GM10847 (cell line): ENCODE results near the gene EIF4G3.

ENCODE experiments used
- POLR2A ChIP-seq: IDR thresholded peaks from 2 replicates; pipeline ENCODE4 v1.6.1; 2011; ENCODE audit not compliant: insufficient read length; ENCODE audit errors: extremely low read depth

The EIF4G3 gene

DNA sequence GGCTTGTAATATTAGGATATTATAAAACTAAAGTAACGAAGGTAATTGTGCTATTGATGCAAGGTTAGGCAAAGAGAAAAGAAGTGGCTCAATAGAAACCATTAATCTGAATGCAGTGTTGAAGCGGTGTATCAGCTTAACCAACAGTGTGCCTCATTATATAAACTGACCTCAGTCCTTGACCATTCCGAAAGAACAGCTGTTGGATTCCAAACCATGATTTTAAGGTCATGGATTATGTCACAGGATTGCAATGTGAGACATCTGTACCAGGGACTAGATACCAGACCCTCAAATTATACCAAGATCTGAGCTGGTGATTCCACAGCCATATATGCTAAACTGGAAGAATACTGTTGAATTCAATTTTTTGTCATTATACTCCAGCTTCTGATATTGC, 255.4 kb downstream of the EIF4G3 start:
- TF ChIP-seq POLR2A, result no peak

GRCh38 chr1:20913242-20913641, 263.5 kb downstream of the EIF4G3 start:
- TF ChIP-seq POLR2A, result no peak

DNA sequence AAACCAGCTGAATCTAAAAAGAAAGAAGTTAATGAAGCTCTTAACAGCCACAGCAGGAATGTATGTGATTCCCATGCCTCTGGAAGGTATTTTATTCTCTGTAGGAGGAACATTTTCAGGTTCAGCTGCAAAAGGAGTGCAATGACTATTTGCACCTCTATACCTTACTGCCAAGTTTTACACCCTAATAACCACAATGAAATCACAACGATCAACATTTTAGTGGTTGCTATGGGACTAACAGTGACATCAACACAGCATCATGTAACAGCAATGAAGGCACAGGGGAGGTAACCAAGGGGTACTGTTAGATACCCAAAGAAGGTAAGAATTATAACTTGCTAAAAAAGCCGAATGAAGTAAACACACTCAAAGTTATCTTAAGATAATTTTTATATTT, 273.3 kb downstream of the EIF4G3 start:
- TF ChIP-seq POLR2A, result no peak

GRCh38 chr1:20900056-20900455, 276.6 kb downstream of the EIF4G3 start:
- TF ChIP-seq POLR2A, result no peak

- no peak for TF ChIP-seq POLR2A
Observed at GRCh38 chr1:20899154-20899972, 277.3 kb downstream of the EIF4G3 start.

DNA sequence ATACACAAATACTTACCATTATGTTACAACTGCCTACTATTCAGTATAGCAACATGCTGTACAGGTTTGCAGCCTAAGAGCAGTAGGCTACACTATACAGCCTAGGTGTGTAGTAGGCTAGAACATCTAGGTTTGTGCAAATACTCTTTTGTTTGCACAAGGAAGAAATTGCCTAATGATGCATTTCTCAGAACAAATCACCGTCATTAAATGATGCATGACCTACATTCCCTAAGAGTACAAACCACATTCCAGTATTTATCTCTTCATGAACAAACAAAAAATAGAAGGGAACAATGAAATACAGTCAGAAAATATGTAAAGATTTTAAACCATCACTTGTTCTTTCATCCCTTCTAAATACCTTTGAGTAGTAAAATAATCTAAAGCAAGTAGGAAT, 279.9 kb downstream of the EIF4G3 start:
- no peak for TF ChIP-seq POLR2A

- no peak for TF ChIP-seq POLR2A
Observed at GRCh38 chr1:20893931-20894330, 282.8 kb downstream of the EIF4G3 start.

GRCh38 chr1:20891091-20891490, 285.6 kb downstream of the EIF4G3 start:
- TF ChIP-seq POLR2A, result no peak

DNA sequence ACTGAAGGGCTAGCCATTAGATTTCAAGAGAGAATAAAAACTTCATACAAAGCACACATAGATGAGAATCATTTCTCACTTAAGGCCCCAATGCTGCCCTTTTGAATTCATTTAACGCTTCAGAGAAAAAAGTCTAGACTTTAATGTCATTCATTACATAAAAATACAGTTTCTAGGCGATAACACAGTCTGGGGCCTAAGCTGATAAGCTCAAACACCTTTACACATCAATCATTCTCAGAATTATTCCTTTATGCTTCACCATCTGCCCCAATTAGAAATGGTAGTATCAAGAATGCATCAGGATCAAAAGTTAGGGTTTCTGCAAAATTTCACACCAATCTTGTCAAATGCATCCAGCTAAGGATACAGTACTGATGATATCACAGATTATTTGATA, 289.5 kb downstream of the EIF4G3 start:
- no peak for TF ChIP-seq POLR2A

DNA sequence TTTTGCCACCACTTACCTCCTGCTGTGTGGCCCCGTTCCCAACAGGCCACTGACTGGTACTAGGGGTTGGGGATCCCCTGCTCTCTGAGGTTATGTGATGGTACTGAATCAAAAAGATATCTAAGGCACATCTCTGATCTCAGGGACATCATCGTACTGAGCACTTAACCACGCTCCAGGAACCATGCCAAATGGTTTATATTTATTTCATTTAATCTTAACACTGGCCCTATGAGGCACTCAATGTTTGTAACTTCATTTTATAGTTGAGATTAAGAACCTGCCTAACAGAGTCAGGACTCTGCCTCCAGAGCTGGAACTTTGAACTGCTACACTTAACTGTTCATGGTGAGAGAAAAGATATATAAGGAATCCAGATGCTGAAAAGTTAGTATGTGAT, 291.6 kb downstream of the EIF4G3 start:
- TF ChIP-seq POLR2A, result no peak

- TF ChIP-seq POLR2A, result no peak
Observed at GRCh38 chr1:20884513-20884912, 292.2 kb downstream of the EIF4G3 start.

DNA sequence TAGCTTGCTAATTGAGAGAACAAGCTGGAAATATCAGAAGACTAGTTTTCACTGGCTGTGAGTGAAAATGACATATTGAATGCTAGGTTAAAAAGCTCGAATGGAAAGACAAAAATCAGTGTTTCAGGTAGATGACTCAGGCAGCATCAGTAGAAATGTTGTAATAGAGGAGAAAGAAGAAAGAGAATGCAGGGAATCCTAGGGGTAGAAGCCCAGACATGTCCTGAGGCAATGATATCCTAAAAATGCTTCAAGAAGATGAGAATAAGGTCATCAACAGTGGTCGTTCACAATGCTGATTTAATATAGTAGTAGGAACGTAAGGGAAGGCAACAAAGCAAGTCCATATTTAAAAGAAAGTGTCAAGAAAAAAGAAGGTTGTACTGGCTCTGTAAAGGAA, 292.9 kb downstream of the EIF4G3 start:
- TF ChIP-seq POLR2A, result no peak

DNA sequence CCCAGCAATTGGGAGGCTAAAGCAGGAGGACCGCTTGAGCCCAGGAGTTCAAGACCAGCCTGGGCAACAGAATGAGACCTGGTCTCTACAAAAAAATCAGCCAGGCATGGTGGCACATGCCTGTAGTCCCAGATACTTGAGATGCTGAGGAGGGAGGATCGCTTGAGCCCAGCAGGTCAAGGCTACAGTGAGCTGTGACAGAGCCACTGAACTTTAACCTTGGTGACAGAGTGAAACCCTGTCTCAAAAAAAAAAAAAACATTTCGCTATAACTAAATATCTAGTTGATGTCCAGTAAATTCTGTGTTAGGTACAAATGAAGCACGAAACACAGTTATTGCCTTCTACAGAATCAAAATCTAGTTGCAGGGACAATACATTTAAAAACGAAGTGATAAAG, 293.9 kb downstream of the EIF4G3 start:
- TF ChIP-seq POLR2A, result no peak

GRCh38 chr1:20878799-20879198, 297.9 kb downstream of the EIF4G3 start:
- no peak for TF ChIP-seq POLR2A

- TF ChIP-seq POLR2A, result no peak
Observed at GRCh38 chr1:20875198-20875973, 301.3 kb downstream of the EIF4G3 start.

GRCh38 chr1:20873311-20873710, 303.4 kb downstream of the EIF4G3 start:
- TF ChIP-seq POLR2A, result no peak
